SH-SY5Y (cell line): ENCODE measurements around the gene SERPINA12.

Source experiments
- GATA2 ChIP-seq: IDR thresholded peaks from 2 replicates; pipeline ENCODE4 v1.6.1; 2011; ENCODE audit warnings: mild to moderate bottlenecking, low read depth, low read length
- GATA3 ChIP-seq: IDR thresholded peaks from 2 replicates; pipeline ENCODE4 v1.6.1; 2011; ENCODE audit warnings: low read depth, mild to moderate bottlenecking, low read length, moderate library complexity

GRCh38 chr14:94474581-94475031 is 34.7 kb downstream of the SERPINA12 start:
- TF ChIP-seq GATA2 (no peak), GATA3 (no peak)
